HL-60 (cell line): ENCODE measurements around the gene CLEC3A.
"Not testable (repeated sequence)": the region's sequence is repeated elsewhere in the genome, so short reads cannot be mapped to it uniquely, and the experiment has no call there.

Source experiments
- GABPA ChIP-seq: IDR thresholded peaks from 2 replicates; pipeline ENCODE4 v1.6.1; 2012; ENCODE audit warnings: low read depth
- TF ChIP-seq, protein P1 (sequence below): IDR thresholded peaks from one replicate; pipeline ENCODE4 v1.5.1; 2011; ENCODE audit warnings: low read length, control low read depth, inconsistent platforms; ENCODE audit not compliant: insufficient read depth
- TF ChIP-seq, protein P2 (sequence below): IDR thresholded peaks from 2 replicates; pipeline ENCODE4 v1.6.1; 2012; ENCODE audit warnings: low read depth; ENCODE audit not compliant: insufficient replicate concordance

DNA sequence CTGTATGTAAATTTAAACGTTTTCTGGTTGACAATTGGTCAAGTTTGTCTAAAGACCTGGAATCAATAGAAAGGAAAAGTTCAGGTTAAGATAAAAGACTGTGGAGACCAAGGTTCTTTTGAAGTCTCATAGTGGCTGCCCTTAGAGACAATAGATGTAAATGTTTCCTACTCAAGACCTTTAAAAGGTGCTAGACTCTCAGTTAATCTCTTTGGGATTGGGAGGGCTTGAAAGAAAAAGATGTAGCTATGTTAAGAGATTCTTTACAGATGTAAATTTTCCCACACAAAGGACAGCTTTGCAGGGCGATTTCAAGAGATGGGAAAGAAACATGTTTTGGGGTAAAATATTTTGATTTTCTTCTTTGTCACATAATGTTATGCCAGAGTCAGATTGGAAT, 30.0 kb upstream of the CLEC3A start:
- TF ChIP-seq, protein P1, sequence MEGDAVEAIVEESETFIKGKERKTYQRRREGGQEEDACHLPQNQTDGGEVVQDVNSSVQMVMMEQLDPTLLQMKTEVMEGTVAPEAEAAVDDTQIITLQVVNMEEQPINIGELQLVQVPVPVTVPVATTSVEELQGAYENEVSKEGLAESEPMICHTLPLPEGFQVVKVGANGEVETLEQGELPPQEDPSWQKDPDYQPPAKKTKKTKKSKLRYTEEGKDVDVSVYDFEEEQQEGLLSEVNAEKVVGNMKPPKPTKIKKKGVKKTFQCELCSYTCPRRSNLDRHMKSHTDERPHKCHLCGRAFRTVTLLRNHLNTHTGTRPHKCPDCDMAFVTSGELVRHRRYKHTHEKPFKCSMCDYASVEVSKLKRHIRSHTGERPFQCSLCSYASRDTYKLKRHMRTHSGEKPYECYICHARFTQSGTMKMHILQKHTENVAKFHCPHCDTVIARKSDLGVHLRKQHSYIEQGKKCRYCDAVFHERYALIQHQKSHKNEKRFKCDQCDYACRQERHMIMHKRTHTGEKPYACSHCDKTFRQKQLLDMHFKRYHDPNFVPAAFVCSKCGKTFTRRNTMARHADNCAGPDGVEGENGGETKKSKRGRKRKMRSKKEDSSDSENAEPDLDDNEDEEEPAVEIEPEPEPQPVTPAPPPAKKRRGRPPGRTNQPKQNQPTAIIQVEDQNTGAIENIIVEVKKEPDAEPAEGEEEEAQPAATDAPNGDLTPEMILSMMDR = not testable (repeated sequence)
- not testable (repeated sequence) for TF ChIP-seq GABPA
- TF ChIP-seq, protein P2, sequence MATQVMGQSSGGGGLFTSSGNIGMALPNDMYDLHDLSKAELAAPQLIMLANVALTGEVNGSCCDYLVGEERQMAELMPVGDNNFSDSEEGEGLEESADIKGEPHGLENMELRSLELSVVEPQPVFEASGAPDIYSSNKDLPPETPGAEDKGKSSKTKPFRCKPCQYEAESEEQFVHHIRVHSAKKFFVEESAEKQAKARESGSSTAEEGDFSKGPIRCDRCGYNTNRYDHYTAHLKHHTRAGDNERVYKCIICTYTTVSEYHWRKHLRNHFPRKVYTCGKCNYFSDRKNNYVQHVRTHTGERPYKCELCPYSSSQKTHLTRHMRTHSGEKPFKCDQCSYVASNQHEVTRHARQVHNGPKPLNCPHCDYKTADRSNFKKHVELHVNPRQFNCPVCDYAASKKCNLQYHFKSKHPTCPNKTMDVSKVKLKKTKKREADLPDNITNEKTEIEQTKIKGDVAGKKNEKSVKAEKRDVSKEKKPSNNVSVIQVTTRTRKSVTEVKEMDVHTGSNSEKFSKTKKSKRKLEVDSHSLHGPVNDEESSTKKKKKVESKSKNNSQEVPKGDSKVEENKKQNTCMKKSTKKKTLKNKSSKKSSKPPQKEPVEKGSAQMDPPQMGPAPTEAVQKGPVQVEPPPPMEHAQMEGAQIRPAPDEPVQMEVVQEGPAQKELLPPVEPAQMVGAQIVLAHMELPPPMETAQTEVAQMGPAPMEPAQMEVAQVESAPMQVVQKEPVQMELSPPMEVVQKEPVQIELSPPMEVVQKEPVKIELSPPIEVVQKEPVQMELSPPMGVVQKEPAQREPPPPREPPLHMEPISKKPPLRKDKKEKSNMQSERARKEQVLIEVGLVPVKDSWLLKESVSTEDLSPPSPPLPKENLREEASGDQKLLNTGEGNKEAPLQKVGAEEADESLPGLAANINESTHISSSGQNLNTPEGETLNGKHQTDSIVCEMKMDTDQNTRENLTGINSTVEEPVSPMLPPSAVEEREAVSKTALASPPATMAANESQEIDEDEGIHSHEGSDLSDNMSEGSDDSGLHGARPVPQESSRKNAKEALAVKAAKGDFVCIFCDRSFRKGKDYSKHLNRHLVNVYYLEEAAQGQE = not testable (repeated sequence)
